Trophoblast cell (in vitro differentiated cells and primary cell): Measurements from ENCODE around the gene NEUROD4.

Experiments used
- DNase-seq, 2 donors: peaks; one replicate each; pipeline ENCODE4 v3.0.0-alpha.2; 2016
- H2AFZ ChIP-seq: 2 replicates; pipeline ENCODE4 v1.6.1; 2013; ENCODE audit warnings: low read length, moderate library complexity, mild to moderate bottlenecking; ENCODE audit not compliant: insufficient read depth, poor library complexity
- H2AK5ac ChIP-seq: 2 replicates; pipeline ENCODE4 v1.6.1; 2013; ENCODE audit warnings: mild to moderate bottlenecking, low read length
- H2BK120ac ChIP-seq: 2 replicates; pipeline ENCODE4 v1.6.1; 2013; ENCODE audit warnings: low read length, mild to moderate bottlenecking, moderate library complexity; ENCODE audit not compliant: insufficient read depth, poor library complexity
- H2BK12ac ChIP-seq: 2 replicates; pipeline ENCODE4 v1.6.1; 2013; ENCODE audit warnings: mild to moderate bottlenecking, low read length, moderate library complexity
- H2BK5ac ChIP-seq: 2 replicates; pipeline ENCODE4 v1.6.1; 2013; ENCODE audit warnings: low read length, low read depth, moderate library complexity, mild to moderate bottlenecking; ENCODE audit not compliant: poor library complexity
- H3K14ac ChIP-seq: 2 replicates; pipeline ENCODE4 v1.6.1; 2013; ENCODE audit warnings: mild to moderate bottlenecking, low read length
- H3K18ac ChIP-seq: 2 replicates; pipeline ENCODE4 v1.6.1; 2013; ENCODE audit warnings: mild to moderate bottlenecking, low read length
- H3K23ac ChIP-seq: 2 replicates; pipeline ENCODE4 v1.6.1; 2013; ENCODE audit warnings: low read length
- H3K27ac ChIP-seq: 2 replicates; pipeline ENCODE4 v1.5.1; 2013; ENCODE audit warnings: low read depth, mild to moderate bottlenecking, inconsistent platforms, low read length, moderate library complexity
- H3K27me3 ChIP-seq: 2 replicates; pipeline ENCODE4 v1.6.1; 2013; ENCODE audit warnings: inconsistent platforms, mild to moderate bottlenecking, low read length, moderate library complexity; ENCODE audit not compliant: insufficient read depth
- H3K36me3 ChIP-seq, 2 experiments: 1 replicate in 1 of 2; 2 replicates in 1 of 2; pipeline ENCODE4 v1.6.1; 2013; ENCODE audit warnings: low read length in 2 of 2, mild to moderate bottlenecking in 2 of 2, moderate library complexity in 1 of 2; ENCODE audit not compliant: insufficient read depth in 2 of 2, control insufficient read depth in 1 of 2
- H3K4ac ChIP-seq: 2 replicates; pipeline ENCODE4 v1.6.1; 2013; ENCODE audit warnings: low read depth, mild to moderate bottlenecking, low read length, moderate library complexity
- H3K4me1 ChIP-seq, 2 experiments: 1 replicate in 1 of 2; 2 replicates in 1 of 2; pipeline ENCODE4 v1.6.1; 2013; ENCODE audit warnings: low read length in 2 of 2, mild to moderate bottlenecking in 2 of 2, moderate library complexity in 1 of 2; ENCODE audit not compliant: insufficient read depth in 2 of 2, control insufficient read depth in 1 of 2
- H3K4me2 ChIP-seq: 2 replicates; pipeline ENCODE4 v1.6.1; 2013; ENCODE audit warnings: inconsistent platforms, mild to moderate bottlenecking, low read length, moderate library complexity
- H3K4me3 ChIP-seq: 2 replicates; pipeline ENCODE4 v1.5.1; 2013; ENCODE audit warnings: mild to moderate bottlenecking, low read depth, low read length, inconsistent platforms
- H3K79me1 ChIP-seq: one replicate; pipeline ENCODE4 v1.6.1; 2013; ENCODE audit warnings: low read length
- H3K79me2 ChIP-seq: 2 replicates; pipeline ENCODE4 v1.6.1; 2013; ENCODE audit warnings: low read length, mild to moderate bottlenecking; ENCODE audit not compliant: control insufficient read depth, insufficient read depth, poor library complexity
- H3K9ac ChIP-seq: 2 replicates; pipeline ENCODE4 v1.6.1; 2013; ENCODE audit warnings: mild to moderate bottlenecking, low read length
- H3K9me3 ChIP-seq: 2 replicates; pipeline ENCODE4 v1.6.1; 2013; ENCODE audit warnings: low read depth, mild to moderate bottlenecking, control low read depth, inconsistent platforms, low read length; ENCODE audit not compliant: insufficient read depth
- H4K12ac ChIP-seq: 2 replicates; pipeline ENCODE4 v1.6.1; 2013; ENCODE audit warnings: low read depth, mild to moderate bottlenecking, low read length, moderate library complexity
- H4K8ac ChIP-seq: 2 replicates; pipeline ENCODE4 v1.6.1; 2013; ENCODE audit warnings: low read depth, mild to moderate bottlenecking, low read length, moderate library complexity
- H4K91ac ChIP-seq: one replicate; pipeline ENCODE4 v1.6.1; 2013; ENCODE audit warnings: low read depth, mild to moderate bottlenecking, low read length, moderate library complexity
- WGBS: extraction: QIAGEN DNeasy Blood & Tissue Kit; methylation state at CpG from one replicate; pipeline ENCODE4 v1.1.7; 2013; ENCODE audit warnings: missing lambda C conversion rate; ENCODE audit not compliant: insufficient read length, insufficient coverage; ENCODE audit errors: extremely low coverage; 5-methylcytosine and 5-hydroxymethylcytosine counted together

NEUROD4 gene

DNA sequence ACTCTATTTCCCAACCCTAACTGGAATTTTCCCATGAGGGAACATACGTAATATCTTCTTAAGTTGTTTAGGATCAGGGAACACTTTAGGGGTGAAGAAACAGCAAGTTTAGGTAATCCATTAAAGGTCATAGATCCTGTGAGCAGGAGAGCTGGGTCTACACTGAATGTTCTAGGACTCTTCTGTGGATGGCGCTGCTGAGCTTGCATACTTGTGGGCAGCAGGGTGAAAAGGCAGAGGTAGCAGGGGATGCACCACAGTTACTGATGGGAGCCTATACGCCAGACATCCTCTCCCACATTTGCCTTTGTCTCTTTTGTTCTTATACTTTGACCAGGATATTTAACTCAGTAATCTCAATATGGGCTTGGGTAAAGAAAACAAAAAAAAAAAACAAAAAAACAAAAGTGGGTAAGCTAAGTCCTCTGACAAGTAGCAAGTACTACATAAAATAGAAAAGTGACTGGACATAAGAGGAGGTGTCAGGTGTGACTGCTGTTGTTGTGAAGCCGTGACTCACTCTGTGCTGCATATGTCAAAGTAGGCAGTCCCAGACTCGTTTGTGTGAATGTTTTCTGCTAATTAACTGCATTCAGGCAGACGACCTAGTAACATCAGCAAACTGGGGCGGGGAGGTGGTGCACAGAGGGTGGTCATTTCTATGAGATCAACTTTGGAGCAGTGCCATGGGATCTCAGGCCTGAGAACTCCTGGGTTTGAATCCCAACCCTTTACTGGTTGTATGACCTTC lies 31.6 kb downstream of the NEUROD4 start:
- Histone ChIP-seq H3K36me3 (no peaks in the 10 kb centered on the region), H3K4me1 (no peaks in the 10 kb centered on the region), H2AFZ (no peak overlapping the region), H4K12ac (no peak overlapping the region), H3K27me3 (no peaks in the 10 kb centered on the region), H2BK12ac (no peak overlapping the region), H3K27ac (no peak overlapping the region), H3K9me3 (no peaks in the 10 kb centered on the region), H3K79me2 (no peaks in the 10 kb centered on the region), H4K8ac (no peak overlapping the region), H3K23ac (no peak overlapping the region), H3K79me1 (no peaks in the 10 kb centered on the region), H3K9ac (no peak overlapping the region), H3K14ac (no peak overlapping the region), H3K4me2 (no peak overlapping the region), H3K18ac (no peak overlapping the region), H4K91ac (no peak overlapping the region), H3K4me3 (no peak overlapping the region), H2BK120ac (no peak overlapping the region), H2AK5ac (no peak overlapping the region), H2BK5ac (no peak overlapping the region), H3K4ac (no peak overlapping the region)
- no CpG with 5 or more reads among the region's 7 CpGs for WGBS
- DNase-seq, result peak in 1 of 2 donors; percentile 23

DNA sequence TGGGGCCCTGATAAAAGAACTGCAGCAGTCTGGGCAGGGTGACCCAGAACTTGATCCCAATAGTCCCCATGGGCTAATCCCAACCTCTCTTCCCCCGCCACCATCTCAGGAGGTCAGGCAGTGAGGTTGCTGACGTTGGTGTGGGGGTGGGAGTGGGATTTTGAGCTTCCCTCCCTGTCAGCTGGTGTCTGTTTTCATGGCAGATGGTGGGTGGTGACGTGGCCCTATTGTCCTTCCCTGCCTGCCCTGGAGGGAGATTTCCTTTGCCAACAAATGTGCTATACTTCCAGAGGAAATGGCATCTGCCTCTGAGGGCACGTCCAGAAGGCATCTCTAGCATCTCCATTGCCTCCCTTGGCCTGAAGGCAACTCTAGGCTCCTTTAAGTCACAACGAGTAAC lies 37.7 kb downstream of the NEUROD4 start:
- no peaks in the 10 kb centered on the region for H3K79me2 ChIP-seq
- no peak overlapping the region for H3K18ac ChIP-seq
- peak; percentile 4 to 21 for DNase-seq
- H4K91ac ChIP-seq, result no peak overlapping the region
- WGBS, result no CpG with 5 or more reads among the region's 5 CpGs
- H3K4ac ChIP-seq, result no peak overlapping the region
- no peaks in the 10 kb centered on the region for H3K9me3 ChIP-seq
- no peak overlapping the region for H4K12ac ChIP-seq
- no peak overlapping the region for H2BK12ac ChIP-seq
- no peak overlapping the region for H4K8ac ChIP-seq
- no peak overlapping the region for H3K23ac ChIP-seq
- no peak overlapping the region for H2AK5ac ChIP-seq
- no peak overlapping the region for H3K27ac ChIP-seq
- H3K14ac ChIP-seq, result no peak overlapping the region
- H2AFZ ChIP-seq, result no peak overlapping the region
- no peak overlapping the region for H2BK5ac ChIP-seq
- H3K36me3 ChIP-seq, result no peaks in the 10 kb centered on the region
- no peak overlapping the region for H2BK120ac ChIP-seq
- no peak overlapping the region for H3K4me2 ChIP-seq
- H3K4me3 ChIP-seq, result no peak overlapping the region
- H3K4me1 ChIP-seq, result no peaks in the 10 kb centered on the region
- H3K9ac ChIP-seq, result no peak overlapping the region
- no peaks in the 10 kb centered on the region for H3K79me1 ChIP-seq
- H3K27me3 ChIP-seq, result no peaks in the 10 kb centered on the region

DNA sequence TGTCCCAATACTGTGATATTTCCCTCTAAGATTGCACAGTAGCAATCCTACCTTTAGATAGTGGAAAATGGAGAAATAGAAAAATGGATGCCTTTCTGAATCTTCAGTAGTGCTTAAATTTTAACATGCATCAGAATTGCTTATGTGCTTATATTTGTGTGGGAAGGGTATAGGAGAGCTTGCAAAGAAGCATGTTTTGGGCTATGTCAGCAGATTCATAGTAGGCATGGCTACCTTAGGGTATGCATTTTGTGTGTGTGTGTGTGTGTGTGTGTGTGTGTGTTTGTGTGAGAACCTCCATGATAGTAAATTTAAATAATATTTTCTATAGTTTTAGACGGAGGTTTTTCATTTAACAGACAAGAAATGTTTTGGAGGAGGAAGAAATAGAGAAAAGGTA lies 38.3 kb downstream of the NEUROD4 start:
- Histone ChIP-seq H2AK5ac (no peak overlapping the region), H3K4me2 (no peak overlapping the region), H3K23ac (no peak overlapping the region), H2BK120ac (no peak overlapping the region), H3K27ac (no peak overlapping the region), H3K4ac (no peak overlapping the region), H3K36me3 (no peaks in the 10 kb centered on the region), H2BK12ac (no peak overlapping the region), H3K79me2 (no peaks in the 10 kb centered on the region), H4K91ac (no peak overlapping the region), H2AFZ (no peak overlapping the region), H3K14ac (no peak overlapping the region), H4K8ac (no peak overlapping the region), H3K9ac (no peak overlapping the region), H4K12ac (no peak overlapping the region), H3K18ac (no peak overlapping the region), H3K79me1 (no peaks in the 10 kb centered on the region), H3K4me3 (no peak overlapping the region), H3K9me3 (no peaks in the 10 kb centered on the region), H3K27me3 (no peaks in the 10 kb centered on the region), H2BK5ac (no peak overlapping the region), H3K4me1 (no peaks in the 10 kb centered on the region)
- no peak for DNase-seq
- WGBS, result 100% methylated on average over 1 of the region's 1 CpG

DNA sequence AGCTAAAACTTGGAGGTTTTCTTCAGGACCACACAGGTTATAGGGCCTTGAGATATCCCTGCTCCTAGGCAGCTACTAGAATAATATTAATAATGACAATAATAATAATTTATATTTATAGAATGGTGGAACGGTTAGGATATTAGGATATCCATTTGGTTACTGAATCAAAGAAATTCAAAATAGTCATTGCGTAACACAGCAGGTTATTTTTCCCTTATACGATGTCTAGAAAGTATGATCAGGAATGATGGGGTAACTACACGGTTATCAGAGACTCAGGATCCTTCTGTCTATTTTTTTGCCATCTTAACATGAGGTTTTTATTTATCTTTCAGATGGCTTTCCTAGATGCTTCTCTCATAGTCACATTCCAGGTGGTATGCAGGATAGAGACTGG lies 39.0 kb downstream of the NEUROD4 start:
- no peak overlapping the region for H3K9ac ChIP-seq
- no peak overlapping the region for H2BK120ac ChIP-seq
- no peaks in the 10 kb centered on the region for H3K4me1 ChIP-seq
- H2BK5ac ChIP-seq, result no peak overlapping the region
- no peaks in the 10 kb centered on the region for H3K79me1 ChIP-seq
- H3K36me3 ChIP-seq, result no peaks in the 10 kb centered on the region
- H2BK12ac ChIP-seq, result no peak overlapping the region
- H4K91ac ChIP-seq, result no peak overlapping the region
- H3K4me2 ChIP-seq, result no peak overlapping the region
- DNase-seq, result no peak
- no peak overlapping the region for H4K12ac ChIP-seq
- no peak overlapping the region for H4K8ac ChIP-seq
- no peak overlapping the region for H3K14ac ChIP-seq
- H3K23ac ChIP-seq, result no peak overlapping the region
- no peak overlapping the region for H3K4me3 ChIP-seq
- no peak overlapping the region for H2AK5ac ChIP-seq
- H3K27me3 ChIP-seq, result no peaks in the 10 kb centered on the region
- H3K79me2 ChIP-seq, result no peaks in the 10 kb centered on the region
- no peak overlapping the region for H3K18ac ChIP-seq
- H3K4ac ChIP-seq, result no peak overlapping the region
- no peaks in the 10 kb centered on the region for H3K9me3 ChIP-seq
- H3K27ac ChIP-seq, result no peak overlapping the region
- no peak overlapping the region for H2AFZ ChIP-seq
- whole genome bisulfite sequencing, result 100% methylated on average over 1 of the region's 4 CpGs
